ENCODE results near the gene GRN.

Gene GRN

GRCh38 chr17:44394833-44395232 is 49.7 kb downstream of the GRN start:
- H3K9me3 ChIP-seq, result no peaks in the 10 kb centered on the region
- no peaks in the 10 kb centered on the region for H3K4me1 ChIP-seq (ENCODE audit: control insufficient read depth in 1 of 2, insufficient read depth in 1 of 2, low read depth in 1 of 2, low read length in 1 of 2)
- no peak overlapping the region for H3K4me3 ChIP-seq (ENCODE audit: low read depth in 1 of 2, low read length in 1 of 2)
- peaks cover 32% of the 10 kb centered on the region for H3K36me3 ChIP-seq
- no peak for TF ChIP-seq CTCF (IDR thresholded peaks at IDR 0.05)
- H3K27me3 ChIP-seq, result peaks cover 5% of the 10 kb centered on the region
- H3K27ac ChIP-seq, result no peak overlapping the region

GRCh38 chr17:44396946-44397345 is 51.8 kb downstream of the GRN start:
- no peaks in the 10 kb centered on the region for H3K27me3 ChIP-seq
- H3K4me3 ChIP-seq (ENCODE audit: low read depth in 1 of 2, low read length in 1 of 2), result no peak overlapping the region
- no peak for TF ChIP-seq CTCF (IDR thresholded peaks at IDR 0.05)
- no peak overlapping the region for H3K27ac ChIP-seq
- H3K4me1 ChIP-seq (ENCODE audit: control insufficient read depth in 1 of 2, insufficient read depth in 1 of 2, low read depth in 1 of 2, low read length in 1 of 2), result no peaks in the 10 kb centered on the region
- peaks cover 51% of the 10 kb centered on the region for H3K36me3 ChIP-seq
- H3K9me3 ChIP-seq, result no peaks in the 10 kb centered on the region

- H3K4me1 ChIP-seq (ENCODE audit: control insufficient read depth in 1 of 2, insufficient read depth in 1 of 2, low read depth in 1 of 2, low read length in 1 of 2), result no peaks in the 10 kb centered on the region
- no peak overlapping the region for H3K4me3 ChIP-seq (ENCODE audit: low read depth in 1 of 2, low read length in 1 of 2)
- no peaks in the 10 kb centered on the region for H3K9me3 ChIP-seq
- no peak overlapping the region for H3K27ac ChIP-seq
- H3K27me3 ChIP-seq, result no peaks in the 10 kb centered on the region
- H3K36me3 ChIP-seq, result peaks cover 54% of the 10 kb centered on the region
- no peak for TF ChIP-seq CTCF (IDR thresholded peaks at IDR 0.05)
These were observed 52.7 kb downstream of the GRN start for GRCh38 chr17:44397479-44398440.

GRCh38 chr17:44398692-44399691 is 53.9 kb downstream of the GRN start:
- no peak overlapping the region for H3K27ac ChIP-seq
- peaks cover 66% of the 10 kb centered on the region for H3K36me3 ChIP-seq
- H3K4me1 ChIP-seq (ENCODE audit: control insufficient read depth in 1 of 2, insufficient read depth in 1 of 2, low read depth in 1 of 2, low read length in 1 of 2), result no peaks in the 10 kb centered on the region
- H3K27me3 ChIP-seq, result no peaks in the 10 kb centered on the region
- no peaks in the 10 kb centered on the region for H3K9me3 ChIP-seq
- TF ChIP-seq CTCF (IDR thresholded peaks at IDR 0.05), result no peak
- H3K4me3 ChIP-seq (ENCODE audit: low read depth in 1 of 2, low read length in 1 of 2), result no peak overlapping the region

GRCh38 chr17:44400226-44400847 is 55.2 kb downstream of the GRN start:
- H3K9me3 ChIP-seq, result no peaks in the 10 kb centered on the region
- no peak for TF ChIP-seq CTCF (IDR thresholded peaks at IDR 0.05)
- no peak overlapping the region for H3K4me3 ChIP-seq (ENCODE audit: low read depth in 1 of 2, low read length in 1 of 2)
- no peaks in the 10 kb centered on the region for H3K27me3 ChIP-seq
- H3K27ac ChIP-seq, result no peak overlapping the region
- H3K36me3 ChIP-seq, result peaks cover 68% of the 10 kb centered on the region
- H3K4me1 ChIP-seq (ENCODE audit: control insufficient read depth in 1 of 2, insufficient read depth in 1 of 2, low read depth in 1 of 2, low read length in 1 of 2), result no peaks in the 10 kb centered on the region
